H9 (cell line): ENCODE data around the gene RABGAP1L. TPM values are rescaled to one million over a fixed set of nuclear protein-coding genes. Genes with fewer than 3 reads are reported as not detected.

Source experiments
- DNase-seq: peaks from one replicate; pipeline ENCODE4 v3.0.0-alpha.2; 2017
- H2AFZ ChIP-seq: one replicate; pipeline ENCODE4 v1.6.1; 2013; ENCODE audit warnings: mild to moderate bottlenecking, low read length, control low read depth, moderate library complexity
- H2AK5ac ChIP-seq: 2 replicates; pipeline ENCODE4 v1.6.1; 2013; ENCODE audit warnings: low read length, control low read depth, mixed read lengths; ENCODE audit not compliant: insufficient read length
- H2BK120ac ChIP-seq: one replicate; pipeline ENCODE4 v1.6.1; 2013; ENCODE audit warnings: low read depth, mild to moderate bottlenecking, low read length, control low read depth, inconsistent platforms; ENCODE audit not compliant: poor library complexity, severe bottlenecking
- H2BK12ac ChIP-seq: 2 replicates; pipeline ENCODE4 v1.6.1; 2013; ENCODE audit warnings: low read length, control low read depth, mixed read lengths, low read depth; ENCODE audit not compliant: insufficient read length
- H2BK15ac ChIP-seq: 2 replicates; pipeline ENCODE4 v1.6.1; 2013; ENCODE audit warnings: low read depth, low read length, control low read depth
- H2BK20ac ChIP-seq: one replicate; pipeline ENCODE4 v1.6.1; 2013; ENCODE audit warnings: low read depth, mild to moderate bottlenecking, low read length, control low read depth, inconsistent platforms; ENCODE audit not compliant: poor library complexity, severe bottlenecking
- H2BK5ac ChIP-seq: 2 replicates; pipeline ENCODE4 v1.6.1; 2013; ENCODE audit warnings: low read length, control low read depth, mixed read lengths; ENCODE audit not compliant: insufficient read length
- H3K14ac ChIP-seq: 2 replicates; pipeline ENCODE4 v1.6.1; 2013; ENCODE audit warnings: low read length, control low read depth; ENCODE audit not compliant: insufficient read depth
- H3K18ac ChIP-seq: 2 replicates; pipeline ENCODE4 v1.6.1; 2013; ENCODE audit warnings: low read depth, mild to moderate bottlenecking, mixed read lengths, low read length, control low read depth; ENCODE audit not compliant: insufficient read length
- H3K23ac ChIP-seq: 2 replicates; pipeline ENCODE4 v1.6.1; 2013; ENCODE audit warnings: low read length, control low read depth, mixed read lengths, low read depth; ENCODE audit not compliant: insufficient read length
- H3K23me2 ChIP-seq: 2 replicates; pipeline ENCODE4 v1.6.1; 2013; ENCODE audit warnings: low read depth, mild to moderate bottlenecking, mixed read lengths, low read length, control low read depth; ENCODE audit not compliant: insufficient read length, poor library complexity, severe bottlenecking
- H3K27ac ChIP-seq: 2 replicates; pipeline ENCODE4 v1.5.1; 2013; ENCODE audit warnings: low read length, control low read depth, mixed read lengths, low read depth; ENCODE audit not compliant: insufficient read length
- H3K27me3 ChIP-seq: 2 replicates; pipeline ENCODE4 v1.6.1; 2013; ENCODE audit warnings: low read length, control low read depth, inconsistent platforms; ENCODE audit not compliant: insufficient read depth
- H3K4ac ChIP-seq: 2 replicates; pipeline ENCODE4 v1.6.1; 2013; ENCODE audit warnings: low read depth, mild to moderate bottlenecking, control low read depth, inconsistent platforms, low read length, moderate library complexity
- H3K4me1 ChIP-seq: 2 replicates; pipeline ENCODE4 v1.6.1; 2013; ENCODE audit warnings: low read length, control low read depth, inconsistent platforms; ENCODE audit not compliant: insufficient read depth
- H3K4me2 ChIP-seq: 2 replicates; pipeline ENCODE4 v1.6.1; 2013; ENCODE audit warnings: low read length, control low read depth, mixed read lengths; ENCODE audit not compliant: insufficient read length, insufficient read depth
- H3K56ac ChIP-seq: 2 replicates; pipeline ENCODE4 v1.6.1; 2013; ENCODE audit warnings: low read depth, mild to moderate bottlenecking, mixed read lengths, low read length, control low read depth; ENCODE audit not compliant: insufficient read length
- H3K79me1 ChIP-seq: 2 replicates; pipeline ENCODE4 v1.6.1; 2013; ENCODE audit warnings: low read depth, mild to moderate bottlenecking, moderate library complexity, low read length, control low read depth, inconsistent platforms; ENCODE audit not compliant: insufficient read depth, poor library complexity, severe bottlenecking
- H3K79me2 ChIP-seq: 2 replicates; pipeline ENCODE4 v1.6.1; 2013; ENCODE audit warnings: low read length, control low read depth, inconsistent platforms; ENCODE audit not compliant: insufficient read depth
- H3K9ac ChIP-seq: 2 replicates; pipeline ENCODE4 v1.6.1; 2013; ENCODE audit warnings: low read length, control low read depth, mixed read lengths; ENCODE audit not compliant: insufficient read length; ENCODE audit errors: extremely low read depth
- H3K9me3 ChIP-seq: one replicate; pipeline ENCODE4 v1.6.1; 2013; ENCODE audit warnings: low read depth, low read length, inconsistent platforms; ENCODE audit not compliant: control insufficient read depth
- H3T11ph ChIP-seq: one replicate; pipeline ENCODE4 v1.6.1; 2013; ENCODE audit warnings: mild to moderate bottlenecking, low read length, control low read depth, inconsistent platforms
- H4K20me1 ChIP-seq: one replicate; pipeline ENCODE4 v1.6.1; 2013; ENCODE audit not compliant: control insufficient read depth, insufficient read length, insufficient read depth
- H4K5ac ChIP-seq: 2 replicates; pipeline ENCODE4 v1.6.1; 2013; ENCODE audit warnings: low read depth, mild to moderate bottlenecking, mixed read lengths, low read length, control low read depth; ENCODE audit not compliant: insufficient read length
- H4K8ac ChIP-seq: replicated peaks from 2 replicates; pipeline ENCODE4 v1.6.1; 2013; ENCODE audit warnings: low read length, control low read depth, mixed read lengths, low read depth; ENCODE audit not compliant: insufficient read length
- H4K91ac ChIP-seq: 2 replicates; pipeline ENCODE4 v1.6.1; 2013; ENCODE audit warnings: low read depth, mild to moderate bottlenecking, moderate library complexity, mixed read lengths, low read length, control low read depth; ENCODE audit not compliant: insufficient read length
- H3K27ac Mint-ChIP-seq, 3 experiments: 2 replicates in 2 of 3; 3 replicates in 1 of 3; pipeline ENCODE4 v1.8.0; 2020 to 2021; ENCODE audit warnings: mixed read lengths in 3 of 3, mild to moderate bottlenecking in 1 of 3, moderate library complexity in 1 of 3
- H3K27me3 Mint-ChIP-seq: 2 replicates; pipeline ENCODE4 v1.8.0; 2021; ENCODE audit warnings: low read depth, mild to moderate bottlenecking, moderate library complexity, mixed read lengths
- H3K36me3 Mint-ChIP-seq, 3 experiments: 2 replicates in 2 of 3; 3 replicates in 1 of 3; pipeline ENCODE4 v1.8.0; 2020 to 2021; ENCODE audit warnings: low read depth in 3 of 3, mixed read lengths in 3 of 3; ENCODE audit not compliant: insufficient read depth in 1 of 3
- H3K4me1 Mint-ChIP-seq, 2 experiments: 2 replicates each; pipeline ENCODE4 v1.8.0; 2020; ENCODE audit warnings: mixed read lengths in 2 of 2
- H3K4me3 Mint-ChIP-seq, 2 experiments: 2 replicates in 1 of 2; 3 replicates in 1 of 2; pipeline ENCODE4 v1.8.0; 2020 to 2021; ENCODE audit warnings: mild to moderate bottlenecking in 2 of 2, mixed read lengths in 2 of 2, moderate library complexity in 1 of 2
- H3K9me3 Mint-ChIP-seq, 2 experiments: 2 replicates in 1 of 2; 3 replicates in 1 of 2; pipeline ENCODE4 v1.8.0; 2020; ENCODE audit warnings: mild to moderate bottlenecking in 2 of 2, mixed read lengths in 2 of 2, moderate library complexity in 1 of 2
- CTCF ChIP-seq: fragments of 200-600 bp; sonication (generic); conservative IDR thresholded peaks from 3 replicates; pipeline ENCODE4 v1.8.0; 2021; ENCODE audit warnings: antibody characterized with exemption, mild to moderate bottlenecking
- WGBS: extraction: QIAGEN DNeasy Blood & Tissue Kit; methylation state at CpG from one replicate; pipeline ENCODE4 v1.1.7; 2013; ENCODE audit warnings: missing lambda C conversion rate, low lambda C conversion rate, mixed read lengths; ENCODE audit not compliant: insufficient read length; ENCODE audit errors: extremely low coverage; 5-methylcytosine and 5-hydroxymethylcytosine counted together
- total RNA-seq: library from RNA; stranded (reverse); gene quantifications from 2 replicates; pipeline ENCODE4 v1.2.1, GENCODE V29; 2021

RABGAP1L gene
- total RNA-seq, 1 experiment from 2014 or later, result 147 TPM

- no peak overlapping the region for H3K14ac ChIP-seq
- H3K4me1 ChIP-seq, result no peaks in the 10 kb centered on the region
- H4K5ac ChIP-seq, result no peak overlapping the region
- no peak overlapping the region for H2BK120ac ChIP-seq
- Mint-ChIP-seq H3K9me3 (no peaks in the 10 kb centered on the region), H3K4me1 (no peaks in the 10 kb centered on the region), H3K36me3 (no peaks in the 10 kb centered on the region), H3K27ac (no peak overlapping the region), H3K27me3 (no peaks in the 10 kb centered on the region), H3K4me3 (no peak overlapping the region)
- H3K79me1 ChIP-seq, result no peaks in the 10 kb centered on the region
- WGBS, result no CpG with 5 or more reads among the region's 3 CpGs
- no peak overlapping the region for H4K8ac ChIP-seq
- DNase-seq, result no peak
- H3T11ph ChIP-seq, result no peak overlapping the region
- H2AFZ ChIP-seq, result no peak overlapping the region
- no peak overlapping the region for H2BK5ac ChIP-seq
- H3K56ac ChIP-seq, result no peak overlapping the region
- no peak for TF ChIP-seq CTCF
- H3K27me3 ChIP-seq, result no peaks in the 10 kb centered on the region
- H2BK12ac ChIP-seq, result no peak overlapping the region
- no peaks in the 10 kb centered on the region for H3K23me2 ChIP-seq
- no peak overlapping the region for H3K23ac ChIP-seq
- no peak overlapping the region for H3K4me2 ChIP-seq
- no peak overlapping the region for H2BK15ac ChIP-seq
- H3K18ac ChIP-seq, result no peak overlapping the region
- H4K20me1 ChIP-seq, result no peaks in the 10 kb centered on the region
- no peak overlapping the region for H4K91ac ChIP-seq
- H2AK5ac ChIP-seq, result no peak overlapping the region
- no peak overlapping the region for H3K27ac ChIP-seq
- no peak overlapping the region for H2BK20ac ChIP-seq
- no peaks in the 10 kb centered on the region for H3K9me3 ChIP-seq
- no peak overlapping the region for H3K4ac ChIP-seq
- no peaks in the 10 kb centered on the region for H3K79me2 ChIP-seq
- no peak overlapping the region for H3K9ac ChIP-seq
Measured at GRCh38 chr1:174274452-174274851, 115.1 kb downstream of the RABGAP1L start.
